ENCODE results near the gene MRPL53.
"Not testable (repeated sequence)": the region's sequence is repeated elsewhere in the genome, so short reads cannot be mapped to it uniquely, and the experiment has no call there.

Gene MRPL53

GRCh38 chr2:74482801-74483674 is 10.6 kb upstream of the MRPL53 start, which contains the start of the genes CCDC142 and TTC31:
Gene CCDC142 (minus strand): TSS chr2:74482998. CDS start chr2:74482837, 161 bp downstream.
Gene TTC31 (plus strand): TSS chr2:74483081. CDS start chr2:74483096, 15 bp downstream.
- in situ Hi-C loops (cut with MboI; ENCODE audit: low sequenced_read_pairs), result loop anchor here (10.0 kb wide), 1 partner anchor 102 kb away; no protein-coding TSS in a partner anchor

GRCh38 chr2:74481961-74482800 is 9.7 kb upstream of the MRPL53 start:
- in situ Hi-C loops (cut with MboI; ENCODE audit: low sequenced_read_pairs), result loop anchor here (10.0 kb wide), 1 partner anchor 103 kb away; no protein-coding TSS in a partner anchor

- in situ Hi-C loops (cut with MboI; ENCODE audit: low sequenced_read_pairs), result loop anchor here (10.0 kb wide), 1 partner anchor 103 kb away; no protein-coding TSS in a partner anchor
Measured at GRCh38 chr2:74481431-74481830, 9.0 kb upstream of the MRPL53 start.

- in situ Hi-C loops (cut with MboI; ENCODE audit: low sequenced_read_pairs), result no loop called here
Measured at GRCh38 chr2:74474899-74475298, 2.4 kb upstream of the MRPL53 start.

- in situ Hi-C loops (cut with MboI; ENCODE audit: low sequenced_read_pairs), result no loop called here
Measured at GRCh38 chr2:74474481-74474880, 2.0 kb upstream of the MRPL53 start.

- in situ Hi-C loops (cut with MboI; ENCODE audit: low sequenced_read_pairs), result no loop called here
Measured at GRCh38 chr2:74472945-74473258, 422 bp upstream of the MRPL53 start.

- in situ Hi-C loops (cut with MboI; ENCODE audit: low sequenced_read_pairs), result no loop called here
Measured at GRCh38 chr2:74471332-74472065, 981 bp downstream of the MRPL53 start.

GRCh38 chr2:74470742-74471141 is 1.7 kb downstream of the MRPL53 start:
- in situ Hi-C loops (cut with MboI; ENCODE audit: low sequenced_read_pairs), result not testable (repeated sequence)

GRCh38 chr2:74464406-74464805 is 8.1 kb downstream of the MRPL53 start:
- in situ Hi-C loops (cut with MboI; ENCODE audit: low sequenced_read_pairs), result no loop called here

- in situ Hi-C loops (cut with MboI; ENCODE audit: low sequenced_read_pairs), result no loop called here
Measured at GRCh38 chr2:74462786-74463105, 9.7 kb downstream of the MRPL53 start.

GRCh38 chr2:74462054-74462785 is 10.3 kb downstream of the MRPL53 start:
- in situ Hi-C loops (cut with MboI; ENCODE audit: low sequenced_read_pairs), result no loop called here

- in situ Hi-C loops (cut with MboI; ENCODE audit: low sequenced_read_pairs), result no loop called here
Measured at GRCh38 chr2:74461187-74462053, 11.1 kb downstream of the MRPL53 start.

- in situ Hi-C loops (cut with MboI; ENCODE audit: low sequenced_read_pairs), result not testable (repeated sequence)
Measured at GRCh38 chr2:74460187-74460586, 12.3 kb downstream of the MRPL53 start.

- in situ Hi-C loops (cut with MboI; ENCODE audit: low sequenced_read_pairs), result not testable (repeated sequence)
Measured at GRCh38 chr2:74459503-74460118, 12.9 kb downstream of the MRPL53 start.

- in situ Hi-C loops (cut with MboI; ENCODE audit: low sequenced_read_pairs), result no loop called here
Measured at GRCh38 chr2:74458938-74459363, 13.5 kb downstream of the MRPL53 start.

- in situ Hi-C loops (cut with MboI; ENCODE audit: low sequenced_read_pairs), result no loop called here
Measured at GRCh38 chr2:74458132-74458937, 14.1 kb downstream of the MRPL53 start, which contains the start of gene WBP1. Gene WBP1 (plus strand): TSS chr2:74458438. CDS start chr2:74458603, 165 bp downstream.

GRCh38 chr2:74457549-74458131 is 14.8 kb downstream of the MRPL53 start:
- in situ Hi-C loops (cut with MboI; ENCODE audit: low sequenced_read_pairs), result no loop called here

- in situ Hi-C loops (cut with MboI; ENCODE audit: low sequenced_read_pairs), result no loop called here
Measured at GRCh38 chr2:74457129-74457548, 15.3 kb downstream of the MRPL53 start.

Measured in HL-60/S4 treated with retinoic acid at 250 ng/mL for 4 days and 3 days (cell line).